BJ (cell line): Measurements from ENCODE around the gene ADD3. TPM values are rescaled to one million over a fixed set of nuclear protein-coding genes. Genes with fewer than 3 reads are reported as not detected.

Experiments used
- CTCF ChIA-PET: fragments of 350-600 bp; formaldehyde crosslinking; extraction: SDS; loops from one replicate; lab custom pipeline; 2021; ENCODE audit warnings: antibody characterized with exemption, inconsistent platforms; lab: Yijun Ruan, JAX
- POLR2A ChIA-PET: fragments of 300-600 bp; sonication (Branson Sonifier 250); formaldehyde crosslinking; extraction: SDS; loops from one replicate; lab custom pipeline; 2021; ENCODE audit warnings: antibody characterized with exemption; lab: Charles Lee
- DNase-seq: peaks from one replicate; pipeline ENCODE4 v3.0.0-alpha.2; 2011; ENCODE audit warnings: low read depth
- H3K27me3 ChIP-seq: 2 replicates; pipeline ENCODE4 v1.6.0; 2011; ENCODE audit warnings: low read length; ENCODE audit not compliant: control insufficient read depth, insufficient read depth
- H3K36me3 ChIP-seq: 2 replicates; pipeline ENCODE4 v1.5.1; 2011; ENCODE audit warnings: low read length; ENCODE audit not compliant: control insufficient read depth, insufficient read depth
- H3K4me3 ChIP-seq: 2 replicates; pipeline ENCODE4 v1.5.1; 2011; ENCODE audit warnings: low read depth, mild to moderate bottlenecking, control low read depth, low read length
- CTCF ChIP-seq: IDR thresholded peaks from 2 replicates; pipeline ENCODE4 v1.5.1; 2011; ENCODE audit warnings: low read depth, mild to moderate bottlenecking, control low read depth, inconsistent platforms, low read length, moderate library complexity; ENCODE audit not compliant: insufficient read depth
- polyA plus RNA-seq: library from polyadenylated mRNA; depleted of rRNA; stranded (reverse); fragments of >200 nt; gene quantifications from 2 replicates; pipeline ENCODE4 v1.2.3, GENCODE V29; 2011

ADD3 gene
- polyA plus RNA-seq, 1 experiment, result 52.0 TPM

GRCh38 chr10:109973326-109973829 lies 34.4 kb upstream of the ADD3 start:
- ChIA-PET CTCF (no interaction called here), POLR2A (no interaction called here)
- no peak overlapping the region for H3K4me3 ChIP-seq
- H3K36me3 ChIP-seq, result no peaks in the 10 kb centered on the region
- no peak for DNase-seq
- TF ChIP-seq CTCF, result no peak
- H3K27me3 ChIP-seq, result no peaks in the 10 kb centered on the region

GRCh38 chr10:109974504-109975191 lies 33.1 kb upstream of the ADD3 start:
- no peaks in the 10 kb centered on the region for H3K36me3 ChIP-seq
- H3K4me3 ChIP-seq, result no peak overlapping the region
- POLR2A ChIA-PET, result no interaction called here
- DNase-seq, result no peak
- CTCF ChIA-PET, result interaction anchor here (0.6 to 1.3 kb wide), 5 partner anchors 33 to 354 kb away, joined by 3 read pairs; no protein-coding TSS in a partner anchor
- no peaks in the 10 kb centered on the region for H3K27me3 ChIP-seq
- no peak for TF ChIP-seq CTCF

- TF ChIP-seq CTCF, result no peak
- ChIA-PET CTCF (interaction anchor here (0.5 to 5.4 kb wide), 6 partner anchors 7 to 163 kb away, joined by 3 to 30 read pairs (median 4); no protein-coding TSS in a partner anchor), POLR2A (no interaction called here)
- Histone ChIP-seq H3K4me3 (no peak overlapping the region), H3K27me3 (no peaks in the 10 kb centered on the region), H3K36me3 (no peaks in the 10 kb centered on the region)
- no peak for DNase-seq
These were observed 32.3 kb upstream of the ADD3 start for GRCh38 chr10:109975244-109976190.

- TF ChIP-seq CTCF, result no peak
- Histone ChIP-seq H3K4me3 (no peak overlapping the region), H3K27me3 (no peaks in the 10 kb centered on the region), H3K36me3 (no peaks in the 10 kb centered on the region)
- POLR2A ChIA-PET, result no interaction called here
- CTCF ChIA-PET, result interaction anchor here (0.9 to 5.4 kb wide), 5 partner anchors 8 to 93 kb away, joined by 3 to 30 read pairs (median 6); no protein-coding TSS in a partner anchor
- DNase-seq, result no peak
These were observed 31.1 kb upstream of the ADD3 start for GRCh38 chr10:109976681-109977080.
